ENCODE results near the gene CEMP1.
"Not testable (repeated sequence)": the region's sequence is repeated elsewhere in the genome, so short reads cannot be mapped to it uniquely, and the experiment has no call there.

Gene CEMP1

GRCh38 chr16:2534335-2534734 is 3.1 kb upstream of the CEMP1 start:
- not testable (repeated sequence) for DNase-seq

- DNase-seq = no peak
Observed at GRCh38 chr16:2533912-2534311, 2.7 kb upstream of the CEMP1 start.

- not testable (repeated sequence) for DNase-seq
Observed at GRCh38 chr16:2533142-2533755, 2.0 kb upstream of the CEMP1 start.

- DNase-seq = peak; percentile 78 to 79
Observed at GRCh38 chr16:2532494-2533141, 1.4 kb upstream of the CEMP1 start.

GRCh38 chr16:2531696-2532493 is 687 bp upstream of the CEMP1 start:
- peak; percentile 97 for DNase-seq

- DNase-seq = no peak
Observed at GRCh38 chr16:2530629-2531318, 434 bp downstream of the CEMP1 start.

GRCh38 chr16:2529961-2530628 is 1.1 kb downstream of the CEMP1 start:
- no peak for DNase-seq

- DNase-seq = no peak
Observed at GRCh38 chr16:2529061-2529931, 1.9 kb downstream of the CEMP1 start.

- DNase-seq = no peak
Observed at GRCh38 chr16:2528161-2529060, 2.8 kb downstream of the CEMP1 start.

GRCh38 chr16:2527784-2528100 is 3.5 kb downstream of the CEMP1 start:
- no peak for DNase-seq

- no peak for DNase-seq
Observed at GRCh38 chr16:2527071-2527783, 4.0 kb downstream of the CEMP1 start.

- DNase-seq = no peak
Observed at GRCh38 chr16:2526135-2526534, 5.1 kb downstream of the CEMP1 start.

- no peak for DNase-seq
Observed at GRCh38 chr16:2524339-2524938, 6.8 kb downstream of the CEMP1 start.

GRCh38 chr16:2523801-2524231 is 7.4 kb downstream of the CEMP1 start:
- DNase-seq = no peak

- DNase-seq = peak; percentile 85
Observed at GRCh38 chr16:2520784-2521531, 10.2 kb downstream of the CEMP1 start.

- peak; percentile 91 for DNase-seq
Observed at GRCh38 chr16:2520097-2520783, 11.0 kb downstream of the CEMP1 start, which contains the start of gene AMDHD2. Gene AMDHD2, plus strand, starts transcription at chr16:2520371. Its CDS starts 88 bp downstream, at chr16:2520459.

- no peak for DNase-seq
Observed at GRCh38 chr16:2519711-2520080, 11.5 kb downstream of the CEMP1 start.

Data from CD4-positive, alpha-beta T cell treated with Interleukin-4 for 1 hour (primary cell).